HG02610 (cell line): ENCODE results near the gene MPHOSPH8.
A peak's percentile ranks its signal among the peaks of the same experiment; 100 is the strongest.
"Not testable (repeated sequence)": the region's sequence is repeated elsewhere in the genome, so short reads cannot be mapped to it uniquely, and the experiment has no call there.

Source experiments
- ATAC-seq: cut with Tn5 transposase; IDR thresholded peaks from one replicate; pipeline ENCODE4 v1.9.1; 2021; ENCODE audit warnings: mild to moderate bottlenecking, moderate library complexity; ENCODE audit not compliant: unreplicated experiment

The MPHOSPH8 gene

DNA sequence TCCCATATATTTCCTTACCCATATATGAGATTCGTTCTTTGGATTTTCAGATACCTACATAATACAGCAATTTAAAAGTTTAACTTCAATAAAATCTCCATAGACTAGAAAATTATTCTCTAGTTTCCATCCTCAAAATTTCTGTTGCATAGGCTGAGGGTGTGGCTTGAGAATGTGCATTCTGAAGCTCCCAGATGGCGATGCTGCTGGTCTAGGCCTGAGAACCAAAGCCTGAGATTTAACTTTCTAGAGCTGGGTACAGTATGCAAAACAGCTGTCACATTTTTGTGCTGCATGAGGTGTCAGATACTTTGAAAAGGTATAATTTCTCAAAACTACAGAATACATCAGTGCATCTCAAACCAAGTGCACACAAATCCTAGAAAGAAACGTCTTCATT lies 42.7 kb downstream of the MPHOSPH8 start:
- no peak for ATAC-seq

DNA sequence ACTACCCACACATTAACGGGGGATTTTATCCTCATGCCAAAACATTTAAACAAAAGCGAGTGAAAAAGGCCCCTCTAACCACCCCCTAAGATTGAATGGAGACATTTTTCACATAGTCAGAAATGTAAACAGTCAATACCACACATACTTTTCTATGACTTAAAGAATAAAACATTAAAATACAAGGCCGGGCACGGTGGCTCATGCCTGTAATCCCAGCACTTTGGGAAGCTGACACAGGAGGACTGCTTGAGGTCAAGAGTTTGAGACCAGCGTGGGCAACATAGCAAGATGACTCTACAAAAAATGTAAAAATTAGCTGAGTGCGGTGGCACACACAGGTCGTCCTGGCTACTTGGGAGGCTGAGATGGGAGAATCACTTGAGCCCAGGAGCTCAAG lies 47.3 kb downstream of the MPHOSPH8 start:
- ATAC-seq: no peak

GRCh38 chr13:19681517-19681916 lies 48.1 kb downstream of the MPHOSPH8 start:
- peak; percentile 53 for ATAC-seq

GRCh38 chr13:19685034-19685433 lies 51.6 kb downstream of the MPHOSPH8 start:
- ATAC-seq: no peak

GRCh38 chr13:19685437-19685836 lies 52.0 kb downstream of the MPHOSPH8 start:
- no peak for ATAC-seq

DNA sequence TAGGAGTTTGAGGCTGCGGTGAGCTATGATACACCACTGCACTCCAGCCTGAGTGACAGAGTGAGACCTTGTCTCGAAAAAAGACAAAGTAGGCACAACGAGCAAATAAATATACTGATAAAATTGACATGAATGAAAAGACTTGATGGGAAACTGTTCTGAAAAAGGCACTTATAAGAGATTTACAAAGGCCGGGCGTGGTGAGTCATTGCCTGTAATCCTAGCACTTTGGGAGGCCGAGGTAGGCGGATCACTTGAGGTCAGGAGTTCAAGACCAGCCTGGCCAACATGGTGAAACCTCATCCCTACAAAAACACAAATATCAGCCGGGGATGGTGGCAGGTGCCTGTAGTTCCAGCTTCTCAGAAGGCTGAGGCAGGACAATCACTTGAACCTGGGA lies 58.0 kb downstream of the MPHOSPH8 start:
- ATAC-seq: not testable (repeated sequence)

- no peak for ATAC-seq
Observed at GRCh38 chr13:19695428-19695827, 62.0 kb downstream of the MPHOSPH8 start.

DNA sequence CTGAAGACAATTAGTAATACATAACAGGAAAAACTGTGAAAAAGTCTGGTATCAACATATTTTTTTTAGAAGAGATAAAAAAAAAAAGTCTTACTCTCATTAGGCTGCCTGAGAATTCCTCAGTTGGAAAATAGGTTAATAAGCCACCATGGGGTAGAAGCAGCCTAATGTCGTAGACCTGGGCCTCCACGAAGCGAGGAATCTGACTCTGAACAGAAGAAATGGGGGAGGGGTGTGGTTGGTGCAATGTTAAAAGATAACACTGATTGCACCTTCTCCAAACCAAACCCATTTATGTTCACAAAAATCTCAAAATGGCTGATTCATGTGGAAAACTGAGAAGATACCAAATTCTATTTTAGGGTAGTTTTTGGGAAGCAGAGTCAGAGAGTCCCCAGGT lies 62.4 kb downstream of the MPHOSPH8 start:
- ATAC-seq: no peak

- ATAC-seq: not testable (repeated sequence)
Observed at GRCh38 chr13:19700963-19701362, 67.5 kb downstream of the MPHOSPH8 start.

DNA sequence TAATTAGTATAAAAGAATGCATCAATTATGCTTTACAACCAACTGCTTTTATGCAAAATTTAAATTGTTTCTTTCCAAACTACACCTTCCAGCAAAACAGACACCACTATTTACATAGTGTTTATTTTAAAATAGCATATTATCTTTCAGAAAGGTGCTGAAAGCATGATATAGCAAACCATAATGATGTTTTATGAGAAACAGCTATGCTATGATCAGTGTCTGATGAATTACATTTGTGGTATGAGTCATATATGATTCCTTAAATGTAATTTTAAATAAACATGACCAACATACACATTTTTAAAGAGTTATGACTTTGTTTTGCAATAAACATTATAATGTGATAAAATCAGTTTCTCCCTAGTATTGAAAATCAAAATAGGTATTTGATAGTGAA lies 68.2 kb downstream of the MPHOSPH8 start:
- not testable (repeated sequence) for ATAC-seq

DNA sequence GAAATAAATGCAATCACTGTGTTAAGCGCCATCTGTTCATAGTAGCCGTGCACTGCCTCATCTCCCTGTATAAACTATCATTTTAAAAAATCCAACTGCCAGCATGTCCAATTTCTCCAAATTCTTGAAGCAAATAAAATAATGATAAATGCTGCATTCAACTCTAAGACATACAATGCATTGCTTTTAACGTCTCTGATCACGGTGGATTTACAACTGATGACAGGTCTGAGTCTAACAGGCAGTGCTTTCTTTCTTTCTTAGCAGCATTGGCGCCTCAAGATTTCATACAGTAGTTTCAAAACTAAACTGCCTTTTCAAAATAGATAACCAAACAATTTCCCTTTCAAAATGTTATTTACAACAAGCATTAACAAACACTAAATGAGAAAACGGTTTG lies 70.8 kb downstream of the MPHOSPH8 start:
- ATAC-seq: not testable (repeated sequence)

- ATAC-seq: not testable (repeated sequence)
Observed at GRCh38 chr13:19709039-19709438, 75.6 kb downstream of the MPHOSPH8 start.

GRCh38 chr13:19709782-19710181 lies 76.3 kb downstream of the MPHOSPH8 start:
- not testable (repeated sequence) for ATAC-seq

- no peak for ATAC-seq
Observed at GRCh38 chr13:19713186-19713965, 79.9 kb downstream of the MPHOSPH8 start.

GRCh38 chr13:19720039-19720438 lies 86.6 kb downstream of the MPHOSPH8 start:
- no peak for ATAC-seq
